ENCODE data around the gene TDG.
"Not testable (repeated sequence)": the region's sequence is repeated elsewhere in the genome, so short reads cannot be mapped to it uniquely, and the experiment has no call there.

The TDG gene

GRCh38 chr12:104023710-104024109 lies 58.0 kb downstream of the TDG start:
- no peak for DNase-seq (ENCODE audit: low read depth)

- no peak for DNase-seq (ENCODE audit: low read depth)
Observed at GRCh38 chr12:104024348-104024747, 58.7 kb downstream of the TDG start.

DNA sequence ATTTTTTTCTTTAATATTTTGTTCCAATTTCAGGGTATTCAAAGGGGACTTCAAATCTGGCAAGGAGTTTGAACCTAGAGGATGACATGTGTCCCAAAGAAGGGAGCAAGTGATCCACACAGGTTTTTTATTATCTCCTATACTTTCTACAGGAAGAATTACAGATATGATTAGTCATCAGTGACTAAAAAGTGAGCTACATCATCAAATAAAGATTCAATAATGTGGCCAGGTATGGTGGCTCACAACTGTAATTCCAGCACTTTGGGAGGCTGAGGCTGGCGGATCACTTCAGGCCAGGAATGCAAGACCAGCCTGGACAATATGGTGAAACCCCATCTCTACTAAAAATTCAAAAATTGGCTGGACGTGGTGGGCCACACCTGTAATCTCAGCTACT lies 60.1 kb downstream of the TDG start:
- DNase-seq (ENCODE audit: low read depth), result no peak

DNA sequence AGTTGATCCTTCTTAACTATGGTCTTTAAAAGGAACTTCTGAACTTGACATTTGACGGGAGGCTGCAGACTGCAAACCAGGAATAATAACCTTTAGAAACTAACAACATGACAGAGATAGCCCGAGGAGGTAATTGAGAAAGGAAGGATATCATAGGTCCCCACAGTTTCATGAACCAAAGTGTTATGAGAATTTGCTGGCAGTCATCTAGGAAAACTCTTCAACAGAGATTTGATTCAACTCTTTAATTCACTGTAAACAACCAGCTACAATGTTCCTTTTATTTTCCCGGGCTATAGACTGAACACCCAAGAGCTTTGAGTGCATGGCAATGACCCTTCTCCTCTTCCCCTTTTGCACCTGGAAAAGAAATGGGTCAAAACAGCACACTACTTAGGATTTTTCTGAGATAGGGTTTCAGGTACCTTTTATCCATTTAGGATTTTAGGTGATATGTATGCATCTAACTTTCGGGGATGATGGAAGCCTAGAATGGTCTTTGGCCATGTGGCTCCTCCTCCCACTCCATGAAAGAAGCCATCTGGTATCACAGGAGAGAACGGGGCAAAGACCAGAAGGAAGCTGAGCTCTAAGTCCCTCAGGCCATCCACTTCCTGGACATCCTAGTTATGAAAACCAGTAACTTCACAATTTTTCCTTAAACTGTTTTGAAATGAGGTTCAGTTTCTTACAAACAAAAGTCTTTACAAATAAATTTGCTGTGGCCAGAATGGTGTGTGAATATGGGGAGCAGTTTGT lies 61.3 kb downstream of the TDG start:
- DNase-seq (ENCODE audit: low read depth), result no peak

DNA sequence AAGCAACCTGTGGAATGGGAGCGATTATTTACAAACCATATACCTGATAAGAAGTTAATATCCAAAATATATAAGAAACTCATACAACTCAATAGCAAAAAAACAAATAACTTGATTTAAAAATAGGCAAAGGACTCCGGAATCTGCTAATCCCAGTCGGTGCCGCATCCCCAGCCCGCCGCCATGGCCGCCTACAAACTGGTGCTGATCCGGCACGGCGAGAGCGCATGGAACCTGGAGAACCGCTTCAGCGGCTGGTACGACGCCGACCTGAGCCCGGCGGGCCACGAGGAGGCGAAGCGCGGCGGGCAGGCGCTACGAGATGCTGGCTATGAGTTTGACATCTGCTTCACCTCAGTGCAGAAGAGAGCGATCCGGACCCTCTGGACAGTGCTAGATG lies 64.9 kb downstream of the TDG start:
- DNase-seq (ENCODE audit: low read depth), result not testable (repeated sequence)

DNA sequence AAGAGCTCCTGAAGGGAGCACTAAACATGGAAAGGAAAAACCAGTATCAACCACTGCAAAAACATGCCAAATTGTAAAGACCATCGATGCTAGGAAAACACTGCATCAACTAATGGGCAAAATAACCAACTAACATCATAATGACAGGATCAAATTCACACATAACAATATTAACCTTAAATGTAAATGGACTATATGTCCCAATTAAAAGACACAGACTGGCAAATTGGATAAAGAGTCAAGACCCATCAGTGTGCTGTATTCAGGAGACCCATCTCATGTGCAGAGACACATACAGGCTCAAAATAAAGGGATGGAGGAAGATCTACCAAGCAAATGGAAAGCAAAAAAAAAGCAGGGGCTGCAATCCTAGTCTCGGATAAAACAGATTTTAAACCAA lies 70.5 kb downstream of the TDG start:
- not testable (repeated sequence) for DNase-seq (ENCODE audit: low read depth)
